HG02938 (cell line): Measurements from ENCODE around the gene SOAT2.
A peak's percentile ranks its signal among the peaks of the same experiment; 100 is the strongest.
"Not testable (repeated sequence)": the region's sequence is repeated elsewhere in the genome, so short reads cannot be mapped to it uniquely, and the experiment has no call there.

Source experiments
- ATAC-seq: cut with Tn5 transposase; IDR thresholded peaks from one replicate; pipeline ENCODE4 v1.9.1; 2021; ENCODE audit warnings: mild to moderate bottlenecking, moderate library complexity; ENCODE audit not compliant: unreplicated experiment

The SOAT2 gene

DNA sequence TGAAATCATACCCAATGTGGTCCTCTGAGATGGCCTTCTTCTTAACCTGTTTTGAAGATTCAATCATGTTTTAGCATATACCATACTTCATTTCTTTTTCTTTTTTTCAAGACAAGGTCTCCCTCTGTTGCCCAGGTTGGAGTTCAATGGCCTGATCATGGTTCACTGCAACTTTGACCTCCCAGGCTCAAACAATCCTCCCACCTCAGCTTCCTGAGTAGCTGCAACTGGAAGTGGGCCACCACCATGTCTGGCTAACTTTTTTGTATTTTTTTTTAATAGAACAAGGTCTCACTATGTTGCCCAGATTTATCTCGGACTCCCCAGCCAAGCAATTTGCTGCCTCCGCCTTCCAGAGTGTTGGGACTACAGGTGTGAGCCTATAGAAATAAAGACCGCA lies 30.4 kb downstream of the SOAT2 start:
- no peak for ATAC-seq

- no peak for ATAC-seq
Observed at GRCh38 chr12:53143355-53143754, 40.1 kb downstream of the SOAT2 start.

- no peak for ATAC-seq
Observed at GRCh38 chr12:53145383-53146260, 42.3 kb downstream of the SOAT2 start.

DNA sequence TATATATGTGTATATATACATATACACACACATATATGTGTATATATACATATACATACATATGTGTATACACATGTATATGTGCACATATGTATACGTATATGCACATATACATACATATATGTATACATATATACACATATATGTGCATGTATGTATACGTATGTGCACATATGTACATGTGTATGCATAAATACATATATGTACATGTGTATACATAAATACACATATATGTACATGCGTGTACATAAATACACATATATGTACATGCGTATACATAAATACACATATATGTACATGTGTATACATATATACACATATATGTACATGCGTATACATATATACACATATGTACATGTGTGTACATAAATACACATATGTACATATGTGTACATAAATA lies 43.9 kb downstream of the SOAT2 start:
- no peak for ATAC-seq

- no peak for ATAC-seq
Observed at GRCh38 chr12:53147653-53148052, 44.4 kb downstream of the SOAT2 start.

DNA sequence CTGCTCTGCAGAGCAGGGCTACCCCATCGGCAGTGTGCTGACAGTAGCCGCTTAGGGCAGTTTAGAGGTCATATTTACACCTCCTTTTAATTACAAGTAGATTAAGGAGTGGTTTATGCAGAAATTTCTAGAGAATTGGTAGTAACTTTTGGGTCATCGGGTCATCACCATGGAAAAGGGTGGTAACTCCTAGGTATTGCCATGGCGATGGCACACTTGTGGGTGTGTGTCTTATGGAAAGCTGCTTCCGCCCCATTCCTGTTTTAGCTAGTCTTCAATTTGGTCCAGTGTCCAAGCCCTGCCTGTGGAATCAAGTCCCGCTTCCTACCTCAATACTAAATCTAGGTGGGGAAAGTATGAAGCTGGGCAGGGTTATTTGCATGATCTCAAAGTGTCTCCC lies 47.8 kb downstream of the SOAT2 start:
- ATAC-seq = no peak

DNA sequence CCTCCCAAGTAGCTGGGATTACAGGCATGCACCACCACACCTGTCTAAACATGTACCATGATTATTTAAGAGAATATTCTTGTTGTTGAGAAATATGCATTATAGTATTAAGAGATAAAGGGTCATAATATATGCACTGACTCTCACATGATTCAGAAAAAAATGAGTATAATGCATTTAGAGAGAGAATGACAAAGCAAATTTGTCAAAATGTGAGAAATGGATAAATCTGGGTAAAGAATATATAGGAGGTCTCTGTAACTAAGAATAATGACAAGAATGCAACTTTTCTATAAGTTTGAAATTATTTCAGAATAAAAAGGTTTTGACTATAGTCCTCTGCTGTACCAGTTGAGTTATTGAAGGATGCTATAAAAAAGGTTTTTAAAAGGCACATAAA lies 49.1 kb downstream of the SOAT2 start:
- ATAC-seq = no peak

- ATAC-seq = peak; percentile 62
Observed at GRCh38 chr12:53159195-53159839, 56.0 kb downstream of the SOAT2 start.

- ATAC-seq = no peak
Observed at GRCh38 chr12:53160000-53160399, 56.7 kb downstream of the SOAT2 start.

DNA sequence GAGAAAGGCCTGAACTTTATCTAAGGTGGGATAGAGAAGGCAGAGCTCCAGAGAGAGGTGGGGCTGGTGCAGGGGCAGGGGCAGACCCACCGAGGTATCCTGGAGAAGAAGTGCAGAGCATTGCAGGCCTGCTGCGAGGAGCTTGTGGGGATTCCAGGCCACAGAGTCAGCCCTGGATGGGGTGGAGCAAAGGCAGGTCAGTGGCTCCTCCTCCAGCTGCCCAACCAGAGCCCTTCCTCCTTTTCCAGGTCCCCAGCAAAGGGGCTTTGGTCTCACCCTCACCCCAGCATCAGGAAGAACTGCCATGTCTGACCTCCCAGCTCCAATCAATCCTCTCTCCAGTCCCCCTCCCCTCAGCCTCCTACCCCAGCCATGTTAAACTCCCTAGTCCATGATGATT lies 57.4 kb downstream of the SOAT2 start:
- no peak for ATAC-seq

GRCh38 chr12:53161119-53161911 lies 58.0 kb downstream of the SOAT2 start:
- ATAC-seq = no peak

DNA sequence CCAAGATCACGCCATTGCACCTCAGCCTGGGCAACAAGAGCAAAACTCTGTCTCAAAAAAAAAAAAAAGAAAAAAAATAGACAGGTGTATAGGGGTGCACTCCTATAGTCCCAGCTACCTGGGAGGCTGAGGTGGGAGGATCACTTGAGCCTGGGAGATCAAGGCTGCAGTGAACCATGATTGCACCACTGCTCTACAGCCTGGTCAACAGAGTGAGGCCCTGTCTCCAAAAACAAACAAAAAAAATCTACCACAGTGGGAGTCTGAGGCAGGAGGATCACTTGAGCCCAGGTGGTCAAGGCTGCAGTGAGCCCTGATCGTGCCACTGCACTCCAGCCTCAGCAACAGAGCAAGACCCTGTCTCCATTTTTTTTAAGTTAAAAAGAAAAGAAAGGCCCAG lies 59.7 kb downstream of the SOAT2 start:
- ATAC-seq = not testable (repeated sequence)

DNA sequence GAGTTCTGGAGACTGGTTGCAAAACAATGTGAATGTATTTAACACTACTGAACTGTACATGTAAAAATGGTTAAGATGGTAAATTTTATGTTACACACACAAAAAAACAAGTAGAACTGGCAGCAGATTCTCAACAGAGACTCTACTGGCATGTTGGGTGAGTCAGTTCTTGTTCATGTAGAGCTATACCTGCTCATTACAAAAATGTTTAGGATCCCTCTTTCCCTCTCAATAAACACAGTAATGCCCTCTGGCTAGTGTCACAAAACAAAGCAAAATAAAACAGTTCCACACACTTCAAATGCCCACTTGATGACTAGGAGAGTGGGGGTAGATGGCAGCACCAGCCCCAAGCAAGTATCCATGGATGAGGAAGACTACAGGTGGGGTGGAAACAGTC lies 63.6 kb downstream of the SOAT2 start:
- ATAC-seq = no peak

DNA sequence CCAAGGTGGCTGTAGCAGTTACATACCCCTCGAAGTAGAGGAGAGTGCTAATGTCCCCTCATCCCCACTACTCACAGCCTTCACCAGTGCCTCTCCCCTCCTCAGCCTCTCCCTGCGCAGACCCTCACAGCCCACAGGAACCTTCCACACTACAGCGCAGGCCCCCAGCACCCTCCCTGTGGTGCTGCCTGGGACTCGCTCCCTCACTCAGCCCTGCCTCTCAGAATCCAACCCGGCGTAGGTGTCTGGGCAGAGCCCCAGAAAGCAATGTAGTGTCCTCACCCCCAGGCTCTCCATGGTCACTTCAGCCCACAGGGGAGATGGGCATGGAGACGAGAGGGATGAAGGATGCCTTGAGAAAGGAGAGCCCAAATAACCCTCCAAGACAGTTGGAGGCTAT lies 66.4 kb downstream of the SOAT2 start:
- no peak for ATAC-seq

DNA sequence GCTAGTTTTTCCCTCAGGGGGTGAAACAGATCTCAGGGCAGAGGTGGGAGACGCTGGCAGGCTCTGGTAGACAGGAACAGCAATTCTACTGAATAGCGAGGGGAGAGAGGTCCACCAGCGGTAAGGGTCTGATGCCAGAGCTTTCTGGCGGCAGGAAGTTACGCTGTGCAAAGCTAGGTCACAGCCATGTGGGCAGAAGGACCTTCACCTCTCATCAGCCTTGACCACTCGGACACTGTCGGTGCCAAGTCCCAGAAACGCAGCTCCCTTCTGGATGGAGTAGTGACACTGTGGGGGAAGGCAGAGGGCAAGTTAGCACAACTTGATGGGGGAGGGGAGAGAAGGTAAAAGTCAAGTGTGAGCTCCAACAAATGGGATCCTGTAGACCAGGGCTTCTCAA lies 66.9 kb downstream of the SOAT2 start:
- ATAC-seq = no peak

GRCh38 chr12:53170876-53171724 lies 67.8 kb downstream of the SOAT2 start:
- ATAC-seq = no peak

DNA sequence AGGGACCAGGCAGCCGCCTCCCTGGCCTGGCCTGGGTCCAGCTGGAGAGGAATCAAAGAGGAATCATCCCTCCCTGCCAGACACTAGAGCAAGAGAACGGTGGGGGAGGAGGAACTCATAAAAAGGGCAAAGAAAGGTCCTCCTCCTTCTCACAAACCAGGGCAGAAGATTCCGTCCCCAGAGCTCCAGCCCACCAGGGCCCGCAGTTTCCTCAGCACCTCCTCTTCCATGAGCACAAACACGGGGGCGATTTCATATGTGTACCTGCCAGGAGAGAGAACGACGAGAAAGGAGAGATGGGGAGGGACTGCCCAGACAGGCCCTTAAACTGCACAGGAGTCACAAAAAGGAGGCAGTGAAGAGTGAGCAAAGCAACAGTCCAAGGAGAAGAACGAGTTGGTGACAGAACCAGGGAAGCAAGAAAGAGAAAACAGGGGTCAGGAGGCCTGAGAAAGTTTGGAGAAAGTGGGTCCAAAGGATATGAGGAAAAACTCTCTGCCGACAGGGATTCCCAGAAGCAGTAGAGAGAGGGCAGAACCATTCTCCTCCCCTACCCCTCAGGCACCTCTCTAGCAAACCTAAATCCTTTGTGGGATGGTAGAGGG lies 68.5 kb downstream of the SOAT2 start:
- no peak for ATAC-seq

GRCh38 chr12:53172352-53172751 lies 69.1 kb downstream of the SOAT2 start:
- ATAC-seq = no peak

DNA sequence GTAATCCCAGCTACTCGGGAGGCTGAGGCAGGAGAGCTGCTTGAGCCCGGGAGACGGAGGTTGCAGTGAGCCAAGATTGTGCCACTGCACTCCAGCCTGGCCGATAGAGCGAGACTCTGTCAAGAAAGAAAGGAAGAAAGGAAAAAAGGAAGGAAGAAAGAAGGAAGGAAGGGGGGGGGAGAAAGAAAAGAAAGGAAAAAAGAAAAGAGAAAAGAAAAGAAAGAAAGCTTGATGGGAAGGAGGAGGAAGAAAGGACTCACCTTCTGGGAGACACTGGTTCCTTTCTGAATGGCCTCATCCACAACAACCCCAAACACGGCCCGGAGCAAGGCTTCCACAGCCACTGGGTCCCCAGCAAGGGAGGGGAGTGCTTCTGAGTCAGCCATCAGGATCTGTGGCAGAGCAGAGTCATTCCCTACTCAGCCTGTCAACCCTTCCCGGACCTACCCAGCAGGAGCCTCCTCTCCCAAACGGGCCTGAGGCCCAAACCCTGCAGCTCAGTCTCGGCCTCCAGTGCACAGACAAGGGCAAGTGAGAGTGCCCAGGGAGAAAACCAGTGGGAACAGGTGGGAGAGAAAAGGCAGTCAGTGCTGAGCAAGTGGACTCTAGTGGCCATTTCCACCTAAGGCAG lies 69.9 kb downstream of the SOAT2 start:
- ATAC-seq = no peak
